Measurements from ENCODE around the gene KCND3. TPM values are rescaled to one million over a fixed set of nuclear protein-coding genes. Genes with fewer than 3 reads are reported as not detected.

Gene KCND3
- total RNA-seq, 1 donor from 2014 or later = not detected

- H3K4me3 ChIP-seq (ENCODE audit: low read depth, low read length) = no peak overlapping the region
- no peak for DNase-seq (ENCODE audit: low read depth)
- TF ChIP-seq CTCF (conservative IDR thresholded peaks at IDR 0.05; ENCODE audit: low read depth, low read length) = no peak
Measured at GRCh38 chr1:111903871-111904449, 85.5 kb downstream of the KCND3 start.

- no peak for DNase-seq (ENCODE audit: low read depth)
- no peak for TF ChIP-seq CTCF (conservative IDR thresholded peaks at IDR 0.05; ENCODE audit: low read depth, low read length)
- no peak overlapping the region for H3K4me3 ChIP-seq (ENCODE audit: low read depth, low read length)
Measured at GRCh38 chr1:111903148-111903870, 86.2 kb downstream of the KCND3 start.

- no peak for DNase-seq (ENCODE audit: low read depth)
- TF ChIP-seq CTCF (conservative IDR thresholded peaks at IDR 0.05; ENCODE audit: low read depth, low read length) = no peak
- H3K4me3 ChIP-seq (ENCODE audit: low read depth, low read length) = no peak overlapping the region
Measured at GRCh38 chr1:111895469-111895868, 94.0 kb downstream of the KCND3 start.

GRCh38 chr1:111895017-111895416 is 94.5 kb downstream of the KCND3 start:
- TF ChIP-seq CTCF (conservative IDR thresholded peaks at IDR 0.05; ENCODE audit: low read depth, low read length) = no peak
- no peak overlapping the region for H3K4me3 ChIP-seq (ENCODE audit: low read depth, low read length)
- DNase-seq (ENCODE audit: low read depth) = no peak

- H3K4me3 ChIP-seq (ENCODE audit: low read depth, low read length) = no peak overlapping the region
- no peak for TF ChIP-seq CTCF (conservative IDR thresholded peaks at IDR 0.05; ENCODE audit: low read depth, low read length)
Measured at GRCh38 chr1:111894497-111894896, 95.0 kb downstream of the KCND3 start.

GRCh38 chr1:111891566-111891965 is 97.9 kb downstream of the KCND3 start:
- TF ChIP-seq CTCF (conservative IDR thresholded peaks at IDR 0.05; ENCODE audit: low read depth, low read length) = no peak
- H3K4me3 ChIP-seq (ENCODE audit: low read depth, low read length) = no peak overlapping the region
- DNase-seq (ENCODE audit: low read depth) = no peak

More at GRCh38 chr1:111894497-111894896, 95.0 kb downstream of the KCND3 start:
- no peak for DNase-seq (ENCODE audit: low read depth)
